UCSD-AML1 (cell line): ENCODE data around the gene VEGFA.

Source experiments
- DNase-seq: peaks from one replicate; lab custom pipeline; 2025; ENCODE audit not compliant: unreplicated experiment; lab: John Stamatoyannopoulos, UW

VEGFA gene

DNA sequence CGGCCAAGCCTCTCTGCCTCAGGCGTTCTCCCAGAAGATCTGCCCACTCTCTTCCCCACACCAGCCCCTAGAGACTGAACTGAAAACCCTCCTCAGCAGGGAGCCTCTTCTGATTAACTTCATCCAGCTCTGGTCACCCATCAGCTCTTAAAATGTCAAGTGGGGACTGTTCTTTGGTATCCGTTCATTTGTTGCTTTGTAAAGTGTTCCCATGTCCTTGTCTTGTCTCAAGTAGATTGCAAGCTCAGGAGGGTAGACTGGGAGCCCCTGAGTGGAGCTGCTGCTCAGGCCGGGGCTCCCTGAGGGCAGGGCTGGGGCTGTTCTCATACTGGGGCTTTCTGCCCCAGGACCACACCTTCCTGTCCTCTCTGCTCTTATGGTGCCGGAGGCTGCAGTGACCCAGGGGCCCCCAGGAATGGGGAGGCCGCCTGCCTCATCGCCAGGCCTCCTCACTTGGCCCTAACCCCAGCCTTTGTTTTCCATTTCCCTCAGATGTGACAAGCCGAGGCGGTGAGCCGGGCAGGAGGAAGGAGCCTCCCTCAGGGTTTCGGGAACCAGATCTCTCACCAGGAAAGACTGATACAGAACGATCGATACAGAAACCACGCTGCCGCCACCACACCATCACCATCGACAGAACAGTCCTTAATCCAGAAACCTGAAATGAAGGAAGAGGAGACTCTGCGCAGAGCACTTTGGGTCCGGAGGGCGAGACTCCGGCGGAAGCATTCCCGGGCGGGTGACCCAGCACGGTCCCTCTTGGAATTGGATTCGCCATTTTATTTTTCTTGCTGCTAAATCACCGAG is 14.2 kb downstream of the VEGFA start:
- no peak for DNase-seq

GRCh38 chr6:43785220-43785752 is 15.3 kb downstream of the VEGFA start:
- DNase-seq = no peak

GRCh38 chr6:43785904-43786303 is 15.9 kb downstream of the VEGFA start:
- DNase-seq = no peak

- DNase-seq = no peak
These were observed 16.8 kb downstream of the VEGFA start for GRCh38 chr6:43786664-43787329.

DNA sequence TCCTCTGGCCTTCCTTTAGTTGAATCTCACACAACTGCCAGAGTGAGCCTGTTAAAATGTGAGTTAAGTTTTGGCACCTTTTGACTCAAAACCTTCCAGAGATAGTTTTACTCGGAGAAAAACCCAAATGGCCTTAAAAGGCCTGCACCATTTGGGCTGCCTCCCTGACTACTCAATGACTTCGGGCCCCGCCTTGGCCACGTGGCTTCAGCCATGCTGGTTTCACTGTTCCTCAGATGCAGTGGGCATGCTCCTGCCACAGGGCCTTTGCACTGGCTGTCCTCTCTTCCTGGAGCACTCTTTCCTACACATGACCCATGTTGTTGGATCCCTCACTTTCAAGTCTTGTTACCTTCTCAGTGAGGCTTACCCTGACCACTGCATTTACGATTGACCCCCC is 18.3 kb downstream of the VEGFA start:
- DNase-seq = no peak

DNA sequence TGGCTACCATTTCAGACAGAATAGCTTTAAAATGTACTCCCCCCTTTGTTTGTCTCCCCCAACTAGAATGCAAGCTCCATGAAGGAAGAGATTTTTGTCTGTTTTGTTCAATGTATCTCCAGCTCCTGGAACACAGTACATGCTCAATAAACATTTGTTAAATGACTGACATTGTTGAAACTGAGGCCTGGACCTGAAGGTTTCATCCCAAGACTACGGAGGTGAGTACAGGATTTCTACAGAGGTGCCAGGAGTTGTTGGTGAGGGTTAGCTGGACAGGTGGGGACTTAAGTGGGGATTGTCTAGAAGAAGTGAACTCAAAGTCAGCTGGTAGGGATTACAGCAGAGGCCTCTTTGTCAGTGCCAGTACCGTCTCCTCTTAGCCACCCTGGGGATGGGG is 19.4 kb downstream of the VEGFA start:
- no peak for DNase-seq

DNA sequence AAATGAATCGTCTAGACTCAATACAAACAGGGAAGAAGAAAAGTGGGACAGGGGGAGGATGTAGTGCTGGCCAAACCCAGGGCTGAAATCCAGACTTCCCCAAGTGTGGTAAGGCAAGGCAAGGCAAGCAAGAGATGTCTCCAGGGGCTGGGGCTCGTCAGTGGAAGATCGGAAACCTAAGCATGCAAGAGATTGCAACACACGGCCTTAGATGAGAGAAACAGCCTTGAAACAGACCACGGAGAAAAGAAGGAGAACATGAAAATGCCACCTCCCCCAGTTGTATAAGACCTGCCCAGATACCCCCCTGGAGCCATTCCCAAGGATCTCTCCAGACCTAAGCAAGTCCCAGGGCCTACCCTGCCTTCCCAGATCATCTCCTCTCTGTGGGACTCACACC is 20.0 kb downstream of the VEGFA start:
- no peak for DNase-seq

- DNase-seq = no peak
These were observed 21.9 kb downstream of the VEGFA start for GRCh38 chr6:43791745-43792422.

- no peak for DNase-seq
These were observed 23.3 kb downstream of the VEGFA start for GRCh38 chr6:43793154-43793874.

DNA sequence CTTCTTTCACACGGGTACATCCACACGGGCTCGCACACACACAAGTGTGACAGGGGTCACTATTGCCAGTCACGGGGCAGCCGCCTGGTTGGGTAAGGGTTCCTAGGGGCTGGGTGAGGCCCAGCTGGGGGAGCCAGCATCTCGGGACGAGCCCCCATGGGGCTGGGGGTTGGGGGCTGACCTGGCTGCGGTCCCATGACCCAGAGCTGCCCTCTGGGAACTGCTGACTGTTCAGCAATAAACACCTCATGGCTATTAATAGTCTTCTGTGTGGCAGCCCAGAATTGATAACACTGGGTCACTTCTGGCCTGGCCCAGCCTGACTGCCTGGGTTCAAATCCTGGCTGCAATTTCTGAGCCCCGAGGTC is 23.8 kb downstream of the VEGFA start:
- no peak for DNase-seq

DNA sequence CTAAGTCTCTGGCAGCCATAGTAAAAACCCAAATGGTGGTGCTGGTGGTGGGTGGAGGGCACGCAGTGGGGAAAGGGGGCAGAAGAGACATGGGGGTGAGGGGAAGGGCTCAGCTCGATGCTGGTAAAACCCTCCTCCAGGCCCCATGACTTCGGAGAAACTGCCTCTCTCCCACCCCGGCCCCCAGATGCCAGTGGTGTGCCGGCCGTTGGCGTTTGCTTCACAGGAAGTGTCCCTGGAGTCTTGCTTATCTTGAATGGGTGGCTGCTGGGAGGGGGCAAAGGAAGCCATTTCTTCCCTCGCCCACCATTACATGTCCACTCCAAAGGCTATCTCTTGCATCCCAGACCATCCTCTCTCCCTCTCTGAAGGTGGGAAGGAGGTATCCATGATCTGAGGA is 25.4 kb downstream of the VEGFA start:
- no peak for DNase-seq

- DNase-seq = no peak
These were observed 26.2 kb downstream of the VEGFA start for GRCh38 chr6:43796168-43796567.

- DNase-seq = peak; percentile 46
These were observed 27.2 kb downstream of the VEGFA start for GRCh38 chr6:43796903-43797890.

- DNase-seq = no peak
These were observed 27.9 kb downstream of the VEGFA start for GRCh38 chr6:43797919-43798318.

DNA sequence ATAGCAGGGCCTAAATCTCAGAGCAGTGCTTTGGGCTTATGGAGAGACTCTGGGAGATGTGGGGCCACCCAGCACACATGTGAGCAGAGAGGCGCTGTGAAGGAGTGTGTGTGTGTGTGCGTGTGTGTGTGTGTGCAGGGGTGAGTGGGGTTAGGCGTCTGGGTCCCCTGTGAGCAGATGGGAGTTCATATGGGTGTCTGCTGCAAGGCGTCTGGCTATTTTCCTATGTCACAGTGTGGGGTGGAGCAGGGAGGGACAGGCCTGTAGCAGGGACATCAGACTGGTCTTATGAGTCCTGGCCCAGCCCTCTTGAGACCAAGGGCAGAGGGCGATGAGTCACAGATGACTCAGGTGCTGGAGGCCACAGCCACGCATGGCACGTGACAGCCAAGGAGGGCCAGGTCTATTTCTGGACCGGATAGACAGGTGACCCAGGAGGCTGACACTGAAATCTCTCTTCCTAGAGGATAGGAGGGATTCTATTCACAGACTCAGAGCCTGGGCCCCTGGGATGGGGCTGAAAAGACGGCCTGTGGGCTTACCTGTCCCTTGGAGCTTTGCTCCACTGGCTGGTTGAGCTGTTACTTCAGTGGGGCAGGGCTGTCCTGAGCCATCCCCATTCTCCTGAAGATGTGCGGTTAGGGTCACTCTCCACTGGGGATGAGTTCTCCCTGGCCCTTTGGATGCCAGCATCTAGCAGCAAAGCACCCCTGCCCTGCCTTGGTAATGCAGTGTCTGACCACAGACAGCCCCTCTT is 28.9 kb downstream of the VEGFA start:
- DNase-seq = no peak

DNA sequence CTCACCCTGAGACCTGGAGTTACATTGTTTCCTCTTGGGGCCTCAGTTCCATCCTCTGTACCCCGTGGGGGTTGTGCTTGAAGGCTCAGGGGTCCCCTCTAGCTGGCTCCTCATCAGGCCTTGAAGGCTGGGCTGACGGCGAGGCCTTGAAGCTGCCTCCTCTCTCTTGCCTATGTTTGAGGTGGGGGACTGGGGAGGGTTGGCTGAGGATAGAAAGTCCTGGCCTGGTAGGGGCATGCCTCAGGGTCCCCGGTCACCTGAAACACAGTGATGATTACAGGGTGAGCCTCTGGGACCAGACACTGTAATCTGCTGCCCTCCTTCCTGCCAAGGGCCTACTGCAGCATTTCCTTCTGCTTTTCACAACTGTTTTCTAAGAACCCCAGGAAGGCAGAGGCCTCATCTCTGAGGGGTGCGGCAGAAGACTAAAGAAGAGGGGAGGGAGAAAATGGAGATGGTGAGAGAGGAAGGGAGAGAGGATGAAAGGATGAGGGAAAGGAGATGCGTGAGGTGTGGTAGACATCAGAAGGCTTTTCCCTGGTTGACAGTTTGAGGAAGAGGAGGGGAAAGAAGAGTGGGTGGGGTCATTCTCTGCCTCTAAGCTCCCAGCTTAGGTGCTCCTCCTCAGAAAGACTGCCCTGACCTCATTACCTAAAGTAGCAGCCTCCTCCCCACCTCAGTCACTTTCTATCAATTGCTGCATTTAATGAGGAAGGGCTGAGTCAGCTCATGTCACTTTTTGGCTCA is 29.7 kb downstream of the VEGFA start:
- peak; percentile 29 for DNase-seq

DNA sequence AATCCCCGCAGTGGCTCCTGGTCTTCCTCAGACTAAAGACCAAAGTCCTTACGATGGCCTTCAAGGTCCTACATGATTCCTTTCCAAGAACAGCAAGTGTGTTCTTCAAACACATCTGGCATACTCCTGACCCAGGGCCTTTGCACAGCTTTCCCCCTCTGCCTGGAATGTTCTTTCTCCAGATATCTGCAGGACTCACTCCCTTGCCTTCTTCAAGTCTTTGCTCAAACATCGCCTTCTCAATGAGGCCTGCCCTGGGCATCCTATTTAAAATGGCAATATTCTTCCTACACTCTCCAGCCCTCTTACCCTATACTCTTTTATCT is 30.2 kb downstream of the VEGFA start:
- DNase-seq = no peak

GRCh38 chr6:43800746-43801494 is 30.9 kb downstream of the VEGFA start:
- no peak for DNase-seq
